ENCODE data around the gene SLFN13. TPM values are rescaled to one million over a fixed set of nuclear protein-coding genes. Genes with fewer than 3 reads are reported as not detected.

The SLFN13 gene
- total and polyA plus RNA-seq, 10 donors: 1.9 to 38.1 (median 29.9) TPM

GRCh38 chr17:35390663-35391062 lies 57.9 kb downstream of the SLFN13 start:
- no peak for DNase-seq
- intact Hi-C loops (cut with DNase I; ENCODE audit: low total_unique reads): no loop called here
- TF ChIP-seq POLR2AphosphoS5 (IDR thresholded peaks at IDR 0.05): no peak
- no peak for TF ChIP-seq POLR2A (IDR thresholded peaks at IDR 0.05)
- TF ChIP-seq, protein P1, sequence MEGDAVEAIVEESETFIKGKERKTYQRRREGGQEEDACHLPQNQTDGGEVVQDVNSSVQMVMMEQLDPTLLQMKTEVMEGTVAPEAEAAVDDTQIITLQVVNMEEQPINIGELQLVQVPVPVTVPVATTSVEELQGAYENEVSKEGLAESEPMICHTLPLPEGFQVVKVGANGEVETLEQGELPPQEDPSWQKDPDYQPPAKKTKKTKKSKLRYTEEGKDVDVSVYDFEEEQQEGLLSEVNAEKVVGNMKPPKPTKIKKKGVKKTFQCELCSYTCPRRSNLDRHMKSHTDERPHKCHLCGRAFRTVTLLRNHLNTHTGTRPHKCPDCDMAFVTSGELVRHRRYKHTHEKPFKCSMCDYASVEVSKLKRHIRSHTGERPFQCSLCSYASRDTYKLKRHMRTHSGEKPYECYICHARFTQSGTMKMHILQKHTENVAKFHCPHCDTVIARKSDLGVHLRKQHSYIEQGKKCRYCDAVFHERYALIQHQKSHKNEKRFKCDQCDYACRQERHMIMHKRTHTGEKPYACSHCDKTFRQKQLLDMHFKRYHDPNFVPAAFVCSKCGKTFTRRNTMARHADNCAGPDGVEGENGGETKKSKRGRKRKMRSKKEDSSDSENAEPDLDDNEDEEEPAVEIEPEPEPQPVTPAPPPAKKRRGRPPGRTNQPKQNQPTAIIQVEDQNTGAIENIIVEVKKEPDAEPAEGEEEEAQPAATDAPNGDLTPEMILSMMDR (IDR thresholded peaks at IDR 0.05 in 8 of 11, conservative IDR thresholded peaks at IDR 0.05 in 3 of 11): no peak
- Histone ChIP-seq H3K4me1 (peaks cover 0 to 2% (median 0%) of the 10 kb centered on the region in 6 donors), H3K27me3 (replicated peaks in 1 of 7) (peaks cover 0 to 4% (median 0%) of the 10 kb centered on the region in 7 donors), H3K36me3 (no peaks in the 10 kb centered on the region), H3K4me3 (no peak overlapping the region), H3K27ac (peak overlapping the region in 1 of 8 donors; percentile 24), H3K9me3 (no peaks in the 10 kb centered on the region)
- 35 to 59% (median 48%) methylated on average over 2 of the region's 2 CpGs for WGBS, 5 donors

DNA sequence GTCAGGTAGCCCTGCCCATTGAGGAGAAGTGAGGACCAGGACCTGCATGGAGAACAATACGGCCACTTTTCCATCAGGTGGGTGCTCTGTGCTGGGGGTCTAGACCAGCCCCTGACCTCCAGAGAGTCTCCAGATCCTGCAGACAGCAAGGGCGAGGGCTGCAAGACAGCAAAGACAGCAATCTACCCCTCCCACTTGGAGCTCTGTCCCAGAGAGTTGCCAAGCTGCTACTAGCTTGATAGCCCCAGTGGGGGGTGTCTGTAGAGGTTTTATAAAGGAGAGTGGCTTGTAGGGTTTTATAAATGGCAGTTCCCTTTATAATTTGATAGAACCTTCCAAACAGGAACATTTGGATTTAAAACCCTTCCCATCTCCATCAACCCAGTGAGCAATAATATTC lies 58.4 kb downstream of the SLFN13 start:
- intact Hi-C loops (cut with DNase I; ENCODE audit: low total_unique reads): no loop called here
- no peak for TF ChIP-seq POLR2A (IDR thresholded peaks at IDR 0.05)
- TF ChIP-seq, protein P1 (IDR thresholded peaks at IDR 0.05 in 8 of 11, conservative IDR thresholded peaks at IDR 0.05 in 3 of 11): no peak
- TF ChIP-seq POLR2AphosphoS5 (IDR thresholded peaks at IDR 0.05): no peak
- H3K9me3 ChIP-seq: no peaks in the 10 kb centered on the region
- WGBS, 5 donors: 88 to 100% (median 93%) methylated on average over 2 of the region's 2 CpGs
- H3K27ac ChIP-seq: no peak overlapping the region
- H3K27me3 ChIP-seq (replicated peaks in 1 of 7): peaks cover 0 to 4% (median 0%) of the 10 kb centered on the region in 7 donors
- peaks cover 0 to 2% (median 0%) of the 10 kb centered on the region in 6 donors for H3K4me1 ChIP-seq
- no peak overlapping the region for H3K4me3 ChIP-seq
- no peak for DNase-seq
- H3K36me3 ChIP-seq: no peaks in the 10 kb centered on the region

DNA sequence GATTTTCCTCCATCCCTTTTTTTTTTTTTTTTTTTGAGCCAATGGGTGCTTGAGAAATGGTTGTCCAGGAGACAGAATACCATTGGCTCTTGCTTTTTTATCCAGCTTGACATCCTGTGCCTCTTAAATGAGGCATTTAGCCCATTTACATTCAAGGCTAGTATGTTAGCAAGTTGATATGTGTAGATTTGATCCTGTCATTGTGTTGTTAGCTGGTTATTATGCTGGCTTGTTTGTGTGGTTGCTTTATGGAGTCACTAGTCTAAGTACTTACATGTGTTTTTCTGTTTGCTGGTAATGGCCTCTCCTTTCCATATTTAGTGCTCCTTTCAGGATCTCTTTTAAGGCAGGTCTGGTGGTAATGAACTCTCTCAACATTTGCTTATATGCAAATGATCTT lies 61.1 kb downstream of the SLFN13 start:
- Histone ChIP-seq H3K36me3 (no peaks in the 10 kb centered on the region), H3K27ac (no peak overlapping the region), H3K9me3 (peaks cover 0 to 5% (median 0%) of the 10 kb centered on the region in 8 donors), H3K4me1 (peaks cover 0 to 2% (median 0%) of the 10 kb centered on the region in 6 donors), H3K27me3 (replicated peaks in 1 of 7) (peaks cover 0 to 4% (median 0%) of the 10 kb centered on the region in 7 donors), H3K4me3 (no peak overlapping the region)
- intact Hi-C loops (cut with DNase I; ENCODE audit: low total_unique reads): no loop called here
- DNase-seq: no peak
- TF ChIP-seq POLR2A (IDR thresholded peaks at IDR 0.05) (no peak), POLR2AphosphoS5 (IDR thresholded peaks at IDR 0.05) (no peak)
- TF ChIP-seq, protein P1 (IDR thresholded peaks at IDR 0.05 in 8 of 11, conservative IDR thresholded peaks at IDR 0.05 in 3 of 11): no peak

Small RNA genes lying within 50 kb of the gene (small RNA-seq; reads per million reads assigned to genes)
- gene AC060766.5: 0 reads per million in 4 donors

Other genes with a start within 250 kb of the SLFN13 start
- gene SLFN5, start 205.7 kb downstream of the SLFN13 start, total RNA-seq: 100 to 1,000 TPM in 2 of 7 donors, 10 to 100 TPM in 5; 67.9 to 110 (median 77.6) TPM
- 1 to 10 TPM; 3.2 to 7.4 (median 4.6) TPM for gene SLFN5, start 205.7 kb downstream of the SLFN13 start, polyA plus RNA-seq
- gene SLFN11, start 75.1 kb downstream of the SLFN13 start, total RNA-seq: 10 to 100 TPM; 48.3 to 73.9 (median 61.3) TPM
- 10 to 100 TPM in 1 of 3 donors, 1 to 10 TPM in 2; 6.5 to 17.9 (median 9.9) TPM for gene SLFN11, start 75.1 kb downstream of the SLFN13 start, polyA plus RNA-seq
- gene SLFN12, start 16.3 kb downstream of the SLFN13 start, total RNA-seq: 10 to 100 TPM; 15.7 to 26.8 (median 23.5) TPM
- 1 to 10 TPM; 1.6 to 8.0 (median 6.2) TPM for gene SLFN12, start 16.3 kb downstream of the SLFN13 start, polyA plus RNA-seq
- gene SLFN12L, start 88.9 kb upstream of the SLFN13 start, total RNA-seq: 10 to 100 TPM; 28.6 to 39.5 (median 32.5) TPM
- 1 to 10 TPM in 1 of 3 donors, under 1 TPM in 2; 0.39 to 2.2 (median 0.93) TPM for gene SLFN12L, start 88.9 kb upstream of the SLFN13 start, polyA plus RNA-seq
- 1 to 10 TPM in 3 of 7 donors, under 1 TPM in 4; 0.27 to 6.2 (median 0.74) TPM for gene SLFN14, start 112.1 kb upstream of the SLFN13 start, total RNA-seq
- gene SLFN14, start 112.1 kb upstream of the SLFN13 start, polyA plus RNA-seq: under 1 TPM in 2 of 3 donors, not detected in 1; 0.03 to 0.04 TPM
- gene PEX12, start 129.8 kb upstream of the SLFN13 start, total RNA-seq: 1 to 10 TPM; 4.0 to 7.8 (median 5.1) TPM
- 1 to 10 TPM; 2.7 to 3.9 (median 3.0) TPM for gene PEX12, start 129.8 kb upstream of the SLFN13 start, polyA plus RNA-seq
- gene AP2B1, start 138.6 kb upstream of the SLFN13 start, total RNA-seq: 100 to 1,000 TPM in 4 of 7 donors, 10 to 100 TPM in 3; 75.8 to 144 (median 125) TPM
- 10 to 100 TPM; 16.7 to 33.6 (median 22.1) TPM for gene AP2B1, start 138.6 kb upstream of the SLFN13 start, polyA plus RNA-seq

Measured in spleen (tissue), 11 donors.